CD4-positive, alpha-beta T cell treated with Interleukin-2 at 100 ng/mL for 4 hours (primary cell): ENCODE results near the gene LRP1.

Experiments used
- DNase-seq: peaks from one replicate; pipeline ENCODE4 v3.0.0-alpha.2; 2020; ENCODE audit warnings: low spot score

Gene LRP1

GRCh38 chr12:57194253-57194652 is 66.0 kb downstream of the LRP1 start:
- no peak for DNase-seq

DNA sequence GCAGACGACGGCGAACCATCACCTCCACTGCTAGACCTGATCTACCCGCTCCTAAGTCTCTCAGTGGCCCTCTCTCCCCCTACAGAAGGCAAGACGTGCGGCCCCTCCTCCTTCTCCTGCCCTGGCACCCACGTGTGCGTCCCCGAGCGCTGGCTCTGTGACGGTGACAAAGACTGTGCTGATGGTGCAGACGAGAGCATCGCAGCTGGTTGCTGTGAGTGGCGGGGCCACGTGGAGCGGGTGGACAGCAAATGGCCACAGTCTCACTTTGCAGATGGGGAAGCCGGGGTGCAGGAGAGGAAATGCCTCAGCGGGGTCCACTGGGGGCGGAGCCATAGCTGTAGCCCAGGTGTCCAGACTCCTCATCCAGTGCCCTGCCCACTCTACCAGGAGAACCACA is 66.9 kb downstream of the LRP1 start:
- no peak for DNase-seq

GRCh38 chr12:57195611-57196371 is 67.5 kb downstream of the LRP1 start:
- no peak for DNase-seq

DNA sequence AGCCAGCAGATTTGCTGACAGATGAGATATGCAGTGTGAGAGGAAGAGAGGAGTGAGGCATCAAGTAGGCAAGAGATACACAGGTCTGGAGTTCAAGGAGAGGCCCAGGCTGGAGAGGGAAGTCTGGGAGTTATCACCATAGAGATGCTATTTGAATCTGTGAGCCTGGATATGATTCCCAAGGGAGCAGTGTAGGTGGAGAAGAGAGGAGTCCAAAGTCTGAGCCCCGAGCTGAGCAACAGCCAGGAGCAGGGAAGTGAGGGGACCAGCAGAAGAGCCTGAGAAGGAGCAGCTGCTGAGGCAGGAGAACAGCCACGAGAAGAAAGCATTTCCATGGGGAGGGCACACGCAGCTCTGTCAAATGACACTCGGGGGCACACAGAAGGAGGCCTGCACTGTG is 68.2 kb downstream of the LRP1 start:
- no peak for DNase-seq

GRCh38 chr12:57196956-57197355 is 68.7 kb downstream of the LRP1 start:
- no peak for DNase-seq

- no peak for DNase-seq
Measured at GRCh38 chr12:57198329-57198728, 70.0 kb downstream of the LRP1 start.

- DNase-seq, result no peak
Measured at GRCh38 chr12:57199191-57199590, 70.9 kb downstream of the LRP1 start.

GRCh38 chr12:57200497-57200896 is 72.2 kb downstream of the LRP1 start:
- no peak for DNase-seq

DNA sequence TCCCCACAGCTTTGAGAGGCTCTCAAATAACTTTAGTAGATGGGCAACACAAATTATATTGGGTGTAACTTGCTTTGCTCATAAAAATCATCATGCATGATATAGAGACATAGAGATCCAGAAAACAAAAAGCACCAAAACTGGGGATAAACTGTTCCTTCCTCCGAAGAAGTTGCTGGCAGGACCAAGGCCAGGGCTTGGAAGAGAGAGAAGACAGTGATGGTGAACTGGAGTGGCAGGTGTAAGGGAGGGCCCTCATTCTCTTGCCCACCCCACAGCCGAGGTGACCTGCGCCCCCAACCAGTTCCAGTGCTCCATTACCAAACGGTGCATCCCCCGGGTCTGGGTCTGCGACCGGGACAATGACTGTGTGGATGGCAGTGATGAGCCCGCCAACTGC is 72.9 kb downstream of the LRP1 start:
- no peak for DNase-seq

DNA sequence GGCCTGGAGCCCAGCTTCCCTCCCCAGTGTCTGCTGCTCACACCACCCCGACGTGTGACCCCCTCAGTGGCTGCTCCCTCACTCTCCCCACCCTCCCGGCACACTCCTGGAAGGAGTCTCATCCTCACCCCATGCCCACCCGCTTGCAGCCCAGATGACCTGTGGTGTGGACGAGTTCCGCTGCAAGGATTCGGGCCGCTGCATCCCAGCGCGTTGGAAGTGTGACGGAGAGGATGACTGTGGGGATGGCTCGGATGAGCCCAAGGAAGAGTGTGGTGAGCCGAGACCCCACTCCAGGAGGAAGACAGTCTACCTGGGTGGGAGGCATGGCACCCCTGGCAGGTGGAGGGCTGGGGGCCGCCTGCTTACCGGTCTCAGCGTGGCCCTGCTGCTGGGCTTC is 73.3 kb downstream of the LRP1 start:
- no peak for DNase-seq

- no peak for DNase-seq
Measured at GRCh38 chr12:57202321-57202720, 74.0 kb downstream of the LRP1 start.

- no peak for DNase-seq
Measured at GRCh38 chr12:57203201-57203600, 74.9 kb downstream of the LRP1 start.

DNA sequence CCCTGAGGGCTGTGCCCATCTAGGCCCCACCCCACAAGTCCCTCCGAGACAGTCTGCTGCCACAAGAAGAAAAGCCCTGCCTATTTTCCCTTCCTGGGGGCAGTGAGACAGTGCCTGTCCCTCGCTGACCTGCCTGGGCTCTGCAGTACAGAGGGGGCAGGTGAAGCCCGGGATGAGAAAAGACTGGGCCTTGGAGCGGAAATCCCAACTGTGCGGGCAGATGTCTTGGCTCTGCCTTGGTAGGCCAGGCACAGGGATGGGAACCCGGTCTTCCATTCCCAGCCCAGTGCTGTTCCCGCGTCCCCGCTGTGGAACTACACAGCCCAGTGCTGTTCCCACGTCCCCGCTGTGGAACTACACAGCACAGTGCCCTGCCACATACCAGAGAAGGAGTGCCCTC is 75.5 kb downstream of the LRP1 start:
- no peak for DNase-seq

DNA sequence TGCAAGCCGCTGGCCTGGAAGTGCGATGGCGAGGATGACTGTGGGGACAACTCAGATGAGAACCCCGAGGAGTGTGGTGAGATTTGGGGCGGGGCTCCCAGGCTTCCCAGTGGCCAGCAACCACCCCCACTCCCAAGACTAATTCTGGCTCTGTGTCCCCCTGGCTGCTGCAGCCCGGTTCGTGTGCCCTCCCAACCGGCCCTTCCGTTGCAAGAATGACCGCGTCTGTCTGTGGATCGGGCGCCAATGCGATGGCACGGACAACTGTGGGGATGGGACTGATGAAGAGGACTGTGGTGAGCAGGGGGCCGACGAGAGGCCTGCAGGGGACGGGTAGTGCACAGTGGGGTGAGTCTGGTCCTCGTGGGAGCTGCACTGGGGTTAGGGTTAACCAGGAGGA is 76.2 kb downstream of the LRP1 start:
- DNase-seq, result no peak

DNA sequence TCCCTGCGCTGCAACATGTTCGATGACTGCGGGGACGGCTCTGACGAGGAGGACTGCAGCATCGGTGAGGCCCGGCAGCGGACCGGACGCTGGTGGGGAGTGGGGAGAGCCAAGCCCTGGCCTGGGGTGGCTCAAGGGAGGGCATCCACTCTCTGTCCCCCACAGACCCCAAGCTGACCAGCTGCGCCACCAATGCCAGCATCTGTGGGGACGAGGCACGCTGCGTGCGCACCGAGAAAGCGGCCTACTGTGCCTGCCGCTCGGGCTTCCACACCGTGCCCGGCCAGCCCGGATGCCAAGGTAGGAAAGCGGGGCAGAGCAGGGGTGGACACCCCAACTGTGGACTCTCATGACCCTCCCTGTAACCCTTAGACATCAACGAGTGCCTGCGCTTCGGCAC is 76.9 kb downstream of the LRP1 start:
- no peak for DNase-seq

DNA sequence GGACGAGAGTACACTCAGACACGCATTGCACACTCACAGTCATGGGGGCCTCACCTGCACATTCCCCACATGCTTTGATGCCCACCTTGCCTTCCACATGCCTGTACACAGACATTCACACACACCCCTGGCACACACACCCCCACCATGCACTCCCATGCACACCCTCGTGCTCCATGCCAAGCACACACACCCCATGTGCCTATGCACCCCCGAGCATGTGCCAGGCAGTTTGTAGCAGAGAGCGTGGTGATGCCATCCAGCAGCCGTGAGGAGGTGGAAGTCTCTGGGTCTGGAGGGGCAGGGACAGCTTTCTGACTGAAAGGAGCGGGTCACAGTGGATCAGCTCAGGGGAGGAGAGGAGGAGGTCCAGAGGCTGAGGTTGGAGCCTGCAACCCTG is 77.6 kb downstream of the LRP1 start:
- DNase-seq, result no peak

GRCh38 chr12:57207731-57208630 is 79.7 kb downstream of the LRP1 start:
- no peak for DNase-seq

DNA sequence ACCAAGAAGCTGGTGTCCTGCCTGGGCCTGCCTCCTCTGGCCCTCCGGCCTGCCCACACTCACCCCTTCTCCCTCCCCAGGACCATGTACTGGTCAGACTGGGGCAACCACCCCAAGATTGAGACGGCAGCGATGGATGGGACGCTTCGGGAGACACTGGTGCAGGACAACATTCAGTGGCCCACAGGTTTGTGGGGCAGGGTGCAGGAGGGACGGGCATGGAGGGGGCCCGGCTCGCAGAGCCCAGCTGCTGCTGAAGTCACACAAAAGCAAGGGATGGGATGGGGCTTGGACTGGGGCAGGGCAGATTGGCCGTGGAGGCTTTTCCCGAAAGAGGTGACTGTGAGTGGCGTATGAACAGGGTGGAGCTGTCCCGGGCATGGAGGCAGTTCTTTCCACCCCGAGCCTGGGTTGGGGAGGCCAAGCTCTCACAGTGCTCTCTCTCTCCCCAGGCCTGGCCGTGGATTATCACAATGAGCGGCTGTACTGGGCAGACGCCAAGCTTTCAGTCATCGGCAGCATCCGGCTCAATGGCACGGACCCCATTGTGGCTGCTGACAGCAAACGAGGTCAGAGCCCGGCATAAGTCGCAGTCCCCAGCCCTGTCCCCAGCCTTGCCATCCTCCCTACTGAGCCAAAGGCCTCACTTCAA is 80.5 kb downstream of the LRP1 start:
- no peak for DNase-seq

GRCh38 chr12:57209916-57210315 is 81.6 kb downstream of the LRP1 start:
- DNase-seq, result no peak

- DNase-seq, result no peak
Measured at GRCh38 chr12:57210461-57210860, 82.2 kb downstream of the LRP1 start.

DNA sequence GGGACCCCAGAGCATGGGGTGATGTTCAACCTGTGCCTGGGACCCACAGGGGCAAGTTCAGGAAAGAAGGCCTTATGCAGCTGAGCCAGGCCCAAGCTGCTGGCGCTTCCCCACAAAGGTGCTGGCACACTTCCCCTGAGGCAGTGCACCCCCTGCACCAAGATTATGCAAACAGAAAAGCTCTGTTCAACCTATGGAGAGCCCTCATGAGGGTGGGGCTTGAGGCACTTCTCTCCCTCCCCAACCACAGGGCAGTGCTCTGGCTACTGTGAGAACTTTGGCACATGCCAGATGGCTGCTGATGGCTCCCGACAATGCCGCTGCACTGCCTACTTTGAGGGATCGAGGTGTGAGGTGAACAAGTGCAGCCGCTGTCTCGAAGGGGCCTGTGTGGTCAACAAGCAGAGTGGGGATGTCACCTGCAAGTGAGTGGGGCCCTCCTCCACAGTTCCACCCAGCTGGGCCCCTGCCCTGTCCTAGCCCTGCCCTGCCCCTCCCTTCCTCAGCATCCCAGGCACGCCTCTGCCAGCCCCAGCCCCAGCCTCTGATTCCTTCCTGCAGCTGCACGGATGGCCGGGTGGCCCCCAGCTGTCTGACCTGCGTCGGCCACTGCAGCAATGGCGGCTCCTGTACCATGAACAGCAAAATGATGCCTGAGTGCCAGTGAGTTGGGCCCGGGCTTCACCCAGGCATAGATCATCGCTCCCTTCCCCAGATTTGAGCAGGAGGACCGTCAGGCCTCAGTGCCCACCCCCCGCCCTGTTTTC is 82.8 kb downstream of the LRP1 start:
- DNase-seq, result no peak
